NT2/D1 (cell line): Measurements from ENCODE around the gene INF2.

ENCODE experiments used
- YY1 ChIP-seq: IDR thresholded peaks from 2 replicates; pipeline ENCODE4 v1.6.1; 2011; ENCODE audit not compliant: insufficient read length, insufficient read depth
- ZNF274 ChIP-seq: IDR thresholded peaks from 2 replicates; pipeline ENCODE4 v1.6.1; 2011; ENCODE audit warnings: mild to moderate bottlenecking, low read depth, low read length

DNA sequence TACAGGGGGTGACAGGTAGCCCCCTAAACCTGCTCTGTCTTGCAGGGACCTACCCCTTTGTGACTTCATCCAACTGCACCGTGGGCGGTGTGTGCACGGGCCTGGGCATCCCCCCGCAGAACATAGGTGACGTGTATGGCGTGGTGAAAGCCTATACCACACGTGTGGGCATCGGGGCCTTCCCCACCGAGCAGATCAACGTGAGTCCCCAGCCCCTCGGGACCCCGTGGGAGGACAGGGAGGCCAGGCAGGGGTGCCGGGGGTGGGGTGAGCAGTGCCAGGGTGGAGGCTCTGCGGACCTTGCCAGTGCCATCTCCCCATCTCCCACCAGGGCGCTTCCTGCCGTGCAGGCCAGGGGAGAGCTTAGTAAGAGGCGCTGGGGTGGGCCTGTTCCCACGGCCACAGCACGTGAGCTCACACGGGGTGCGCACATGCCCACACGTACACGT, 52.4 kb downstream of the INF2 start:
- TF ChIP-seq ZNF274 (no peak), YY1 (no peak)
